Brain microvascular endothelial cell (primary cell): ENCODE results near the gene TOB1.
"Not testable (repeated sequence)": the region's sequence is repeated elsewhere in the genome, so short reads cannot be mapped to it uniquely, and the experiment has no call there.

Source experiments
- DNase-seq: peaks from one replicate; pipeline ENCODE4 v3.0.0-alpha.2; 2020
- H3K27ac ChIP-seq: fragments of 250-450 bp; sonication (Bioruptor Pico); 2 replicates; pipeline ENCODE4 v1.5.1; 2020; ENCODE audit warnings: mild to moderate bottlenecking, moderate library complexity
- H3K27me3 ChIP-seq: fragments of 250-450 bp; sonication (Bioruptor Pico); replicated peaks from 2 replicates; pipeline ENCODE4 v1.5.1; 2020; ENCODE audit warnings: mild to moderate bottlenecking
- H3K36me3 ChIP-seq: fragments of 250-450 bp; sonication (Bioruptor Pico); replicated peaks from 2 replicates; pipeline ENCODE4 v1.5.1; 2020; ENCODE audit warnings: mild to moderate bottlenecking
- H3K4me3 ChIP-seq: 2 replicates; pipeline ENCODE4 v1.5.1; 2011; ENCODE audit warnings: low read depth, mild to moderate bottlenecking, control low read depth, low read length, moderate library complexity
- CTCF ChIP-seq: IDR thresholded peaks from 2 replicates; pipeline ENCODE4 v1.5.1; 2011; ENCODE audit warnings: low read depth, mild to moderate bottlenecking, moderate library complexity, low read length, control low read depth, inconsistent platforms; ENCODE audit errors: missing control alignments
- in situ Hi-C: cut with HindIII; loops from 2 replicates; pipeline ENCODE4 v1.10.0; 2017; ENCODE audit warnings: low sequenced_read_pairs, low pct_ligation_motif_present

The TOB1 gene

GRCh38 chr17:50899559-50900319 lies 33.6 kb upstream of the TOB1 start:
- H3K36me3 ChIP-seq = no peaks in the 10 kb centered on the region
- DNase-seq = no peak
- TF ChIP-seq CTCF = no peak
- no peaks in the 10 kb centered on the region for H3K27me3 ChIP-seq
- H3K27ac ChIP-seq = no peak overlapping the region
- H3K4me3 ChIP-seq = no peak overlapping the region
- in situ Hi-C loops = no loop called here

- no peaks in the 10 kb centered on the region for H3K27me3 ChIP-seq
- H3K36me3 ChIP-seq = no peaks in the 10 kb centered on the region
- no peak for TF ChIP-seq CTCF
- no peak overlapping the region for H3K4me3 ChIP-seq
- H3K27ac ChIP-seq = no peak overlapping the region
- DNase-seq = no peak
- in situ Hi-C loops = no loop called here
Measured at GRCh38 chr17:50899005-50899460, 32.9 kb upstream of the TOB1 start.

DNA sequence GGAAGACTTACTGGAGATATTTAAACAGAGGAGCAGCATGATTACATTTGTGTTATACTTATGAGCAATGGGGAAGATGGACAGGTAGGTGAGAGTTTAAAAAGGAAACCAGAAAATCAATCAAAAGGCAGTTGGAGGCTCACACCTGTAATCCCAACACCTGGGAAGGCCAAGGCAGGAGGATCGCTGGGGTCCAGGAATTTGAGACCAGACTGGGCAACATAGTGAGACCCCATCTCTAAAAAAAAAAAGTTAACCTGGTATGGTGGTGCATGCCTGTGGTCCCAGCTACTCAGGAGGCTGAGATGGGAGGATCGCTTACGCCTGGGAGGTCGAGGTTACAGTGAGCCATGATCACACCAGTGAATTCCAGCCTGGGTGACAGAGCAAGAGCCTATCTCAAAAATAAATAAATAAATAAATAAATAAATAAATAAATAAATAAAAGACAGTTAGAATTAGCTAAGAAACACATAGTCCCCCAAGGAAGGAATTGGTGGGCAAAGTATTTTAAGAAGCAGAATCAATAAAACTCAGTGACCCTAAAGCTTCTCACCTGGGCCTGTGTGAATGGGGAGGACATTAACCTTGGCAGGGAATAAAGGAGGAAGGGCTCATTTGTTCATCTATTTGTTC lies 32.3 kb upstream of the TOB1 start:
- H3K27ac ChIP-seq = no peak overlapping the region
- in situ Hi-C loops = no loop called here
- H3K36me3 ChIP-seq = no peaks in the 10 kb centered on the region
- no peak for TF ChIP-seq CTCF
- H3K27me3 ChIP-seq = no peaks in the 10 kb centered on the region
- no peak overlapping the region for H3K4me3 ChIP-seq
- DNase-seq = no peak

- H3K27ac ChIP-seq, H3K36me3 ChIP-seq, in situ Hi-C loops, H3K27me3 ChIP-seq, H3K4me3 ChIP-seq, DNase-seq: not testable (repeated sequence)
Measured at GRCh38 chr17:50894513-50894912, 28.4 kb upstream of the TOB1 start.

DNA sequence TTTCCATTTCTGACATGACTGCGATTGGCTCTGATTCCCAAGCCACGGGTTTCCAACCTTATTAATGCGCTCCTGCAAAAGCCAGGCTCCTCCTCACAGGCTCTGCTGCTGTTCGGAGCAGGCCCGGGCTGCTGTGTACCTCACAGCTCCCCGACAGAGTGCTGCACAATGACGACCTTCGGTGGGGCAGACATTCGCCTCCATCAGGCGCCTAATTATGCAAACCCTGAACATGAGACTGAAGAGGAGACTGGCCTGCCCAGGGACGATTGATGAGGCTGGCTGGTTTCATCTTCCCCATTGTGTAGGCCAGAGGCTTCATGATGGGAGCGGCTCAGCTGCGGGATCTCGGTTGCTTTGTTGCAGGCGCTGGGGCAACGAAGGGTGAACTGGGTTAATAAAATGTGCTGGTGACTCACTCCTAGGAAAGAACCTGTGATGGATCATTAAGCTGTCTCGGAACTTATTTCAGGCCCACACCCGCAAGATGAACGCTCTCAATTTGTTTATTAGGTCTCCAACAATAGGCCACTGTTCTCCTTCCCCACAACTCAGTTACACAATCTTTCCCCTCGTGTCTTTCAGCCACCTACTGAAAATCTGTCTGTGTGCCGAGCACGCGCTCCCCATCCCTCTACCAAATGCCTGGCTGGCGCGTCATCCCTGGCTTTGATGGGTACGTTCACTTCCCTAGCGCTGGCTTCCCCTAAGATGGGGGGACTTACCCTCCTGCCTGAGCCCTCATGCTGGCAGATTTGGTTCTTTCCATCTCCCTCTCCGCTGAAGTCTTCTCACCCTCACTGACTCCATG lies 27.2 kb upstream of the TOB1 start:
- H3K4me3 ChIP-seq = no peak overlapping the region
- TF ChIP-seq CTCF = no peak
- H3K27ac ChIP-seq = no peak overlapping the region
- in situ Hi-C loops = no loop called here
- no peak for DNase-seq
- no peaks in the 10 kb centered on the region for H3K27me3 ChIP-seq
- no peaks in the 10 kb centered on the region for H3K36me3 ChIP-seq
